ENCODE measurements around the gene AMZ1. TPM values are rescaled to one million over a fixed set of nuclear protein-coding genes. Genes with fewer than 3 reads are reported as not detected.
"Not testable (repeated sequence)": the region's sequence is repeated elsewhere in the genome, so short reads cannot be mapped to it uniquely, and the experiment has no call there.

AMZ1 gene
- total RNA-seq, 2 experiments from 2014 or later, result 0.04 TPM; not detected in 1

DNA sequence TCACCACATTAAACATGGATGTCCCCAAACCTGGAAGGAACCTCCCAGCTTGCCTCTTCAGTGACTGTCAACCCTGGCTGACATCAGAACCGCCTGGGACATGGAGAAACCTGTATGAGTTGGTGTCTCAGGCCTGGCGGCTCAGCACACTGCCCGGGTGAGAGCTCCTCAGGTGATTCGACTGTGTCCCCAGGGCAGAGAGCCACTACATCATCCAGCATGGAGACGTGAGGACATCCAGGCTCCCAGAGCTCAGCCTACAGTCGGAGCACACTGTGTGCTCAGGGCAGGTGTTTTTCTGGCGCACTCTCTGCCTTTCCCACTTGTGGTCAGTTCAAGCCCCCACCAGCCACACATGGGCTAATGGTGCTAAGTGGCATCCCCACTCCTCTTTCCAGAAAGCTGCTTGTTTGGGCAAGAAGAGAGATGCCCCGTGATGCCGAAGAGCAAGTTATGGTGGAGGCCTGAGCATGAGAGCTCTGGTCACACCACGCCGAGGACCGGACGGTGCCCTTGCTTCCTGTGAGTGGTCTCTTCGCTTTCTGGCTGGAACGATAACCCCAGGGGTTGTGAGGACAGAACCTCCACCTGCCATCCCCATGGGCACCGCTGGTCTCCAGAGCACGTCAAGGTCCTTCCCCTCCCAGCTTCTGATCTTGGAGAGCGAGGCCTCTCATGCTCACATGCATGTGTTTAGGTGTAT lies 38.5 kb downstream of the AMZ1 start:
- no peaks in the 10 kb centered on the region for H3K27me3 Mint-ChIP-seq
- no peaks in the 10 kb centered on the region for H3K9me3 Mint-ChIP-seq
- no peak overlapping the region for H3K4me3 Mint-ChIP-seq
- H3K36me3 Mint-ChIP-seq, result peaks cover 3% of the 10 kb centered on the region
- no peak overlapping the region for H3K27ac Mint-ChIP-seq
- no peak for DNase-seq
- H3K4me1 Mint-ChIP-seq, result no peaks in the 10 kb centered on the region

DNA sequence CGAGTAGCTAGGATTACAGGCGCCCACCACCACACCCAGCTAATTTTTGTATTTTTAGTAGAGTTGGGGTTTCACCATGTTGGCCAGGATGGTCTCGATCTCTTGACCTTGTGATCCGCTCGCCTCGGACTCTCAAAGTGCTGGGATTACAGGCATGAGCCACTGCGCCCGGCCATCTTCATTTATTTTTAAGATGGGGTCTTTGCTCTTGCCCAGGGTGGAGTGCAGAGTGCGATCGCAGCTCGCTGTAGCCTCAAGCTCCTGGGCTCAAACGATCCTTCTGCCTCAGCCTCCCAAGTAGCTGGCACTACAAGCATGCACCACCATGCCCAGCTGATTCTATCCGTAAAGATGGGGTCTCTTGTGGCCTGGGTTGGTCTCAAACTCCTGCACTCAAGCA lies 39.2 kb downstream of the AMZ1 start:
- H3K27me3 Mint-ChIP-seq, DNase-seq, H3K4me1 Mint-ChIP-seq, H3K36me3 Mint-ChIP-seq, H3K9me3 Mint-ChIP-seq, H3K27ac Mint-ChIP-seq, H3K4me3 Mint-ChIP-seq: not testable (repeated sequence)

GRCh38 chr7:2728316-2729030 lies 40.5 kb downstream of the AMZ1 start:
- Mint-ChIP-seq H3K4me3 (no peak overlapping the region), H3K27ac (no peak overlapping the region), H3K27me3 (no peaks in the 10 kb centered on the region), H3K4me1 (peaks cover 19% of the 10 kb centered on the region), H3K36me3 (peaks cover 13% of the 10 kb centered on the region), H3K9me3 (no peaks in the 10 kb centered on the region)
- no peak for DNase-seq

- no peak overlapping the region for H3K4me3 Mint-ChIP-seq
Observed at GRCh38 chr7:2729031-2729892, 41.3 kb downstream of the AMZ1 start.

DNA sequence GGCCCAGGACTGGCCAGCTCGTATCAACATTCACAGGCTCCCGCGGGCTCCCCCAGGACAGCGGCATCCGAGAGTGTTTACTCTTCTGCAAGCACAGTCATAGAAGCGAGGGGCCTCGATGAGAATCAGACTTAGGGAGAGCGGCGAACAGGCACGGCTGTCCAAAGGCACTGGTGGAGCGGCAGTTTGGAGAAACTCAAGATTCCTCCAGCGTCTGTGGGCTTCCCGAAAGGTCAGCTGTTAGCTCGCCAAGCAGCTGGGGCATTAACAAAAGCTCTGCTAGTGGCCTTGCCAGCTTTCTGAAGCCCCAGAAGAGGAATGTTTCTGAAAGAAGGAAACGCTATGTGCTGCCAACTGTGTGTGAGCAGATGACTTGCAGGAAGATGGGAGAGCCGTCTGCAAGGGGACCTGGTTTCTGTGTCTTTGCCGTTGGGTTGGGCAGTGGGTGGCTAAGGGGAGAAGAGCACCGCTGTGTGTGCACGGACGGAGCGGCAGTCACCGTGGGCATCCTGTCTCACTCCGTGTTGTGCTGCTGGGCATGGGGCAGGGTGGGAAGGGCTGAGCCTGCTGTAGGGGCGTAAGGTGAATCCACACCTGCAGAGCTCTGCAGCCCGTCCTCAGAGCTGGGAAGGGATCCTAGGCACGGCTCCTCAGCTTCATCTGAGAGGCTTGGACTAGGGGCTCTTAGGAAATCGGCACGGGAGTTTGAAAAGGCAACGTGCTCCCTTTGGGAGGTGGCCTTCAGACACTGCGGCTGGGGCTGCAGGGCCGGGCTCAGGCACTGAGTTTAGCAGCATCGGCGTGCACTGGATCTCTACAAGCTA lies 42.1 kb downstream of the AMZ1 start:
- Mint-ChIP-seq H3K36me3 (peaks cover 15% of the 10 kb centered on the region), H3K4me3 (no peak overlapping the region)

More at GRCh38 chr7:2729031-2729892, 41.3 kb downstream of the AMZ1 start:
- no peak overlapping the region for H3K27ac Mint-ChIP-seq
- H3K36me3 Mint-ChIP-seq, result peaks cover 15% of the 10 kb centered on the region
- DNase-seq, result no peak
- no peaks in the 10 kb centered on the region for H3K27me3 Mint-ChIP-seq
- H3K4me1 Mint-ChIP-seq, result peaks cover 27% of the 10 kb centered on the region
- H3K9me3 Mint-ChIP-seq, result no peaks in the 10 kb centered on the region

DNA sequence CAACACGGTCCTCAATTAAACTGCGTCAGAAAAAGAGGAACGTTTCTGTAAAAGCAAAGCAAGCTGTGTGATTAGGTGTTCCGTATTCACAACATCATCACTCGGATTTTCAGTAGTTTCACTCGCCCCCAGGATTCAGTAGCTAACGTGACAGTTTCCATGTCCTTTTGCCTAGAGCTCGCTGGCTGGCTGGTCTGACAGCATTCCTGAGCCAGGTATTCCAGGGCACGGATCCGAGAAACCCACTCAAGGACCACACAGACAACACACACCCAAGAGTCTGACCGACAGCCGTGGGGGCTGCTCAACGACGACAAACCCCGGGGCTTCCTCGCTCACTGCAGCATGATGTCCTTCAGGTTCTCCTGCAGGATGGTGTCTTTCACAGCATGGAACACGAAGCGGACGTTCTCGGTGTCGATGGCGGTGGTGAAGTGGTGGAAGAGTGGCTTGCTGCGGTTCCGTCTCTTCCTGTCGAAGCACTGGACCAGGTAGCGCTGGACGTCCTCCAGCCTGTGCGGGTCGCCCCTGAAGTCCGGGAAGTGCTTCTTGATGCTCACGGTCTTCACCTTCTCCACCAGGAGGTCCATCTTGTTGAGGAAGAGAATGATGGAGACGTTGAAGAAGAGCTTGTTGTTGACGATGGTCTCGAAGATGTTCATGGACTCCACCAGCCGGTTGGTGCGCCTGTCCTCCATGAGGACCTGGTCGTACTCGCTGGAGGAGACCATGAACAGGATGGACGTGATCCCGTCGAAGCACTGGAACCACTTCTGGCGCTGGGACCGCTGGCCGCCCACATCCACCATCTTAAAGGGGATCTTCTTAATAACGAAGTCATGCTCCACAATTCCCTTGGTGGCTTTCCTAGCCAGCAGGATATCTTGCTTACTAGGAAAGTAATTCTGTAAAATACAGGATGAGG lies 43.1 kb downstream of the AMZ1 start:
- no peak for DNase-seq
- peaks cover 3% of the 10 kb centered on the region for H3K27me3 Mint-ChIP-seq
- peaks cover 43% of the 10 kb centered on the region for H3K4me1 Mint-ChIP-seq
- peaks cover 15% of the 10 kb centered on the region for H3K36me3 Mint-ChIP-seq
- H3K27ac Mint-ChIP-seq, result no peak overlapping the region
- H3K9me3 Mint-ChIP-seq, result no peaks in the 10 kb centered on the region
- no peak overlapping the region for H3K4me3 Mint-ChIP-seq

More for the DNA sequence above, 42.1 kb downstream of the AMZ1 start:
- no peaks in the 10 kb centered on the region for H3K27me3 Mint-ChIP-seq
- H3K9me3 Mint-ChIP-seq, result no peaks in the 10 kb centered on the region
- DNase-seq, result no peak
- peaks cover 35% of the 10 kb centered on the region for H3K4me1 Mint-ChIP-seq
- no peak overlapping the region for H3K27ac Mint-ChIP-seq

- H3K27me3 Mint-ChIP-seq, result peaks cover 3% of the 10 kb centered on the region
- peaks cover 43% of the 10 kb centered on the region for H3K4me1 Mint-ChIP-seq
- H3K9me3 Mint-ChIP-seq, result no peaks in the 10 kb centered on the region
- peaks cover 15% of the 10 kb centered on the region for H3K36me3 Mint-ChIP-seq
- no peak for DNase-seq
- no peak overlapping the region for H3K4me3 Mint-ChIP-seq
- H3K27ac Mint-ChIP-seq, result no peak overlapping the region
Observed at GRCh38 chr7:2732388-2732787, 44.4 kb downstream of the AMZ1 start.

DNA sequence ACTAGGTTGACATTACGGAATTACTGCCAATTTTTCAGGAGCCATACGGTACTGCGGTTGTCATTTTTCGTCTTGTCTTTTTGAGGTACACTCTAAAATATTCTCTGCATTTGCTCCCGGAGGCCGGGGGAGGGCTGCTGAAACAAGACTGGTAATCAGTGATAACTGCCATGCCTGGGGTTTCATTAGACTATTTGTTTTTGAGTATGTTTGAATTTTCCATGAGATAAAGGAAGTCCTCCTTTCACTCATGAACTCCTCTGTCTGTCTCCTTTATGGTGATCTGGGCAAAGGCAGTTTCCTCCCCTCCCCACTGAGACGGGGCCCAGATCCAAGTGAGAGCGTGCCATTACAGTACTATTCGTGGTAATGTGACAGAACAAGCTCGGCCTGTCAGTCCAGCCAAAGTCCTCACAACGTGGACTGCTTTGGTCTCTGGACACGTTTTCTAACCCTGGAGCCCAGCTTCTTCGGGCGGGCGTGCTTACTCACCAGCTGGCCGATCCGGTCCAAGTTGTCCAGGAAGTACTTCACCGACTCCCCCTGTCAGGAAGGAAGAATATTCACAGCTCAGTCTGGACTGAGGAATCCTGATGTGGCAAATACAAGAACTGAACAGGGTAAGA lies 45.1 kb downstream of the AMZ1 start:
- peaks cover 43% of the 10 kb centered on the region for H3K4me1 Mint-ChIP-seq
- DNase-seq, result no peak
- H3K9me3 Mint-ChIP-seq, result no peaks in the 10 kb centered on the region
- H3K36me3 Mint-ChIP-seq, result peaks cover 15% of the 10 kb centered on the region
- H3K4me3 Mint-ChIP-seq, result no peak overlapping the region
- H3K27ac Mint-ChIP-seq, result no peak overlapping the region
- H3K27me3 Mint-ChIP-seq, result peaks cover 3% of the 10 kb centered on the region

DNA sequence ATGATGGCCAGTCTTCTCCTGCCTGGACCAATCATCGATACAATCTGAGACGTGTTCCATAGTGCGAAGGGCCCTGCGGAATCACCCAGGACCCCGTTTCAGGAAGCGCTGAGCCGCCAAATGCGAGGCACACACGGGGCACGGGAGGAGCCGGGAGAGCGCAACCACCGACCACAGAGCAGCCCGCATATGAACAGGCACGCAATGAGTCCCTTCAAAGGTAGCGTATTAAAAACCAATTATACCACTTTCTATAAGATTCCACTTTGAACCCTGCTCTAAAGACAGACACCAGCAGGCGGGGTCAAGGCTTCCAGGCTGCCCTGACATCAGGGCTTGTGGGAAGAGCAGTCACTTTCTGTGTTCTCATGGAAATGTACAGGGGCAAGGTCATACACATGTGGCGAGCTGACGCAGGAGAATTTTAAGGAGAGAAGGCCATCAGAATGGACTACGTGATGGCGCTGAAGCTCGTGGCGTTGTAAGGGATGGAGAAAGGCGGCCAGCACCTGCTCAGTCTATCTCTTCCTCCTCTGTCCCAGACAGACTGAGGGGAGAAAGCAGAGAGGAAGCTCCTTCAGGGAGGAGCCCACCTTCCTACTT lies 46.2 kb downstream of the AMZ1 start:
- Mint-ChIP-seq H3K4me3 (peak overlapping the region; percentile 16), H3K27ac (peak overlapping the region; percentile 55), H3K27me3 (peaks cover 3% of the 10 kb centered on the region), H3K36me3 (peaks cover 15% of the 10 kb centered on the region), H3K4me1 (peaks cover 44% of the 10 kb centered on the region), H3K9me3 (no peaks in the 10 kb centered on the region)
- DNase-seq, result no peak

DNA sequence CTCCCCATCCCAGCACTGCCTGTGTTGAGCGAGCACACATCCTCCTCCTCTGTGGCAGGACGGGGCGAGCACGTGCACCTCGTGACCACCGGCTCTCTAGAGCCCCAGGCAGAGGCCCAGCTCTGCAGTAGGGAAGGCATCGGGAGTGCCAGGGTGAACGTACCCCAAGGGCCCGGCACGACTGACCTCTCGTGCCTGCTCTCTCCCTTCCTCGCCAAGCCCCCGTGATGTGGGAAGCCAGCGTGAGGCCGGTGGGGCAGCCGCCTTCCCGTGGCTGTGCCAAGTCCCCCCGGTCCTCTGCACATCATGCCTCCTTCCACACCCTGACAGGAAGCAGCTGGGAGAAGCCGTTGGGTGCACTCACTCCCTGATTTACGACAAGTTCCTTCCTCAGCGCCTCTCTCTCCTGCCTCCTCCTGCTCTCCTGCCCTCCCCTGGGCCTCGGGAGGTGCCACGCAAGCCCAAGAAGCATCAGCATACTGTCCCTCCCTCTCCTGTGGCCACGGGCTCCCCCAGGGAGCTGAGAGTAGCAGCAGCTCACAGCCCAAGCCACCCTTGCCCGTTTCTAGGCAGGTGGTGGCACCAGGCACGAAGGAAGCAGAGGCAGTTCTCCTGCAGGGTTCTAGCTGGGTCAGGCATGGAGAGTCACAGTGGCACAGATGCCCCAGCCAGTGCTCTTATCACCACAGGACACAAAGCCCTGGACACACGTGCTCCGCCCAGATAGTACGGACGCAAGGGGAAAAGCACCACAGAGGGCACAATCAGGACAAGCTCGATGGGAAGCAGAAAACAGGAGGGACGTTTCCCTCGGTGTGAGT lies 47.0 kb downstream of the AMZ1 start:
- Mint-ChIP-seq H3K27me3 (peaks cover 3% of the 10 kb centered on the region), H3K4me1 (peaks cover 44% of the 10 kb centered on the region), H3K9me3 (no peaks in the 10 kb centered on the region), H3K4me3 (peak overlapping the region; percentile 16), H3K36me3 (peaks cover 14% of the 10 kb centered on the region), H3K27ac (peak overlapping the region; percentile 55)
- no peak for DNase-seq

- Mint-ChIP-seq H3K27ac (no peak overlapping the region), H3K27me3 (peaks cover 3% of the 10 kb centered on the region), H3K4me1 (peaks cover 44% of the 10 kb centered on the region), H3K4me3 (no peak overlapping the region), H3K9me3 (no peaks in the 10 kb centered on the region), H3K36me3 (peaks cover 12% of the 10 kb centered on the region)
- no peak for DNase-seq
Observed at GRCh38 chr7:2735744-2736143, 47.7 kb downstream of the AMZ1 start.

DNA sequence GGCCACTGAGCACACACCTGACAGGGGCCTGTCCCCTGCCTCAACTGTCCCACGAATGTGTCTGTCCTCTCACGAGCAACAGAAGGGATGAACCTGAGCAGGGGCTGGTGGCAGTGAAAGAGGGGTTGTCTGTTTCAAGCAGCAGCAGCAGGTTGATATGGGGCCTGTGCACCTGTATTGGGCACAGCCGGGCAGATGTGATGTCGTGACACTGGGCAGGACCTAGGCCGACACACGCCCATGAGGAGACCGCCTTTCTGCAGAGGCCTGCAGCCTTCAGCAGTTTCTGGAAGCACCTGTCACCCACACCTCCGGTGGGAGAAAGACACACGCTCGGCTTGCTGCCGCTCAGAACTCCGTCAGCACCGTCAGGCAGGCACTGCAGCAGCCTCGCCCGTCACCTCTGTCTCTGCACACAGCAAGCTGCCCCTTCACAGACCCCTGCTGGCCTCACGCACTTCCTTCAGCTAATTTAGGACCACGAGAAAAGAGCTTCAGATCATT lies 48.5 kb downstream of the AMZ1 start:
- Mint-ChIP-seq H3K4me3 (no peak overlapping the region), H3K27ac (no peak overlapping the region), H3K27me3 (peaks cover 3% of the 10 kb centered on the region), H3K9me3 (no peaks in the 10 kb centered on the region), H3K36me3 (peaks cover 12% of the 10 kb centered on the region), H3K4me1 (peaks cover 44% of the 10 kb centered on the region)
- DNase-seq, result no peak
